Measurements from ENCODE around the gene UROC1.

DNA sequence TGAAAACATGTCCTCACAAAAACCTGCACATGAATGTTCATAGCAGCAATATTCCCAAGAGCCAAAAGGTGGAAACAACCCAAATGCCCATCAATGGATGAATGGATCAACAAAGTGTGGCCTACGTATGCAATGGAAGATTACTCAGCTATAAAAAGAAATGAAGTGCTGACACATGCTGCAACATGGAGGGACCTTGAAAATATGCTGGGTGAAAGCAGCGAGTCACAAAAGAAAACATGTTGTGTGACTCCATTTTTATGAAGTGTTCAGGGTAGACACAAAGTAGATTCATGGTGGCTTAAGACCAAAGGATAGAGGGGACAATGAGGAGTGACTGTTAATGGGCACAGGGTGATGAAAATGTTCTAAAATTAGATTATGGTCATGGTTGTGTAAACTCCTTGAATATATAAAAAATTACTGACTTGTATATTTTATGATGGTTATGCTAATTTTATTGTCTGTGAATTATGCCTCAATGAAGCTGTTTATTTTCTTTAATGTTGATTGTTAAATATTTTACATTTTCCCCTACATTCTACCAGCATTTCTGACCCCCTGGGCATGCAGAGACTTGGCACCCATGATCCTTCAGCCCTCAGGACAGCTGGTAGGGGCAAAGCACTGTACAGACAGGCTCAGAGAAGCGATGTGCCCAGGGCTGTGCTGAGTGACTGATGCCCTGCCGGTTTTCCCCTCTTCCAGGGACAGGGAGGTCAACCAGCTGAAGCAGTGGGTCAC is 85.0 kb downstream of the UROC1 start:
- TF ChIP-seq EZH2phosphoT487 (IDR thresholded peaks at IDR 0.05; ENCODE audit: low read length) (no peak), EZH2 (optimal IDR thresholded peaks at IDR 0.05; ENCODE audit: low read depth, low read length) (no peak)
- TF ChIP-seq, protein P1, sequence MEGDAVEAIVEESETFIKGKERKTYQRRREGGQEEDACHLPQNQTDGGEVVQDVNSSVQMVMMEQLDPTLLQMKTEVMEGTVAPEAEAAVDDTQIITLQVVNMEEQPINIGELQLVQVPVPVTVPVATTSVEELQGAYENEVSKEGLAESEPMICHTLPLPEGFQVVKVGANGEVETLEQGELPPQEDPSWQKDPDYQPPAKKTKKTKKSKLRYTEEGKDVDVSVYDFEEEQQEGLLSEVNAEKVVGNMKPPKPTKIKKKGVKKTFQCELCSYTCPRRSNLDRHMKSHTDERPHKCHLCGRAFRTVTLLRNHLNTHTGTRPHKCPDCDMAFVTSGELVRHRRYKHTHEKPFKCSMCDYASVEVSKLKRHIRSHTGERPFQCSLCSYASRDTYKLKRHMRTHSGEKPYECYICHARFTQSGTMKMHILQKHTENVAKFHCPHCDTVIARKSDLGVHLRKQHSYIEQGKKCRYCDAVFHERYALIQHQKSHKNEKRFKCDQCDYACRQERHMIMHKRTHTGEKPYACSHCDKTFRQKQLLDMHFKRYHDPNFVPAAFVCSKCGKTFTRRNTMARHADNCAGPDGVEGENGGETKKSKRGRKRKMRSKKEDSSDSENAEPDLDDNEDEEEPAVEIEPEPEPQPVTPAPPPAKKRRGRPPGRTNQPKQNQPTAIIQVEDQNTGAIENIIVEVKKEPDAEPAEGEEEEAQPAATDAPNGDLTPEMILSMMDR (IDR thresholded peaks at IDR 0.05; ENCODE audit: low read length): no peak
